Spinal cord (tissue), 10 donors: Measurements from ENCODE around the gene PHLDB2. TPM values are rescaled to one million over a fixed set of nuclear protein-coding genes. Genes with fewer than 3 reads are reported as not detected.

ENCODE experiments used
- DNase-seq, 6 donors: peaks; one replicate each; pipeline versions ENCODE4 v3.0.0 to v3.0.0-alpha.2; 2013 to 2015; ENCODE audit warnings: low spot score in 6 of 6, low read depth in 4 of 6
- H3K27ac ChIP-seq: one replicate; pipeline ENCODE4 v1.5.1; 2013; ENCODE audit warnings: low read depth, low read length, control low read depth
- H3K27me3 ChIP-seq: one replicate; pipeline ENCODE4 v1.6.1; 2013; ENCODE audit warnings: low read length; ENCODE audit not compliant: control insufficient read depth, insufficient read depth
- H3K36me3 ChIP-seq: one replicate; pipeline ENCODE4 v1.6.1; 2013; ENCODE audit warnings: low read length; ENCODE audit not compliant: control insufficient read depth, insufficient read depth
- H3K4me1 ChIP-seq: one replicate; pipeline ENCODE4 v1.6.1; 2013; ENCODE audit warnings: low read length; ENCODE audit not compliant: control insufficient read depth, insufficient read depth
- H3K4me3 ChIP-seq: one replicate; pipeline ENCODE4 v1.5.1; 2013; ENCODE audit warnings: low read depth, low read length, control low read depth
- H3K9me3 ChIP-seq: one replicate; pipeline ENCODE4 v1.6.1; 2013; ENCODE audit warnings: low read length; ENCODE audit not compliant: control insufficient read depth, insufficient read depth
- WGBS: methylation state at CpG from one replicate; pipeline ENCODE4 v1.1.5; 2013; ENCODE audit warnings: missing lambda C conversion rate; ENCODE audit not compliant: insufficient coverage; 5-methylcytosine and 5-hydroxymethylcytosine counted together
- polyA plus RNA-seq, 2 donors: library from polyadenylated mRNA; unstranded; fragments of 120-200 nt; gene quantifications; one replicate each; pipeline ENCODE4 v1.2.1, GENCODE V29; 2013; ENCODE audit not compliant: insufficient read length in 2 of 2
- total RNA-seq, 2 donors: library from RNA; depleted of rRNA in 1 of 2; stranded (reverse); fragments of 120-200 nt in 1 of 2; fragments of >200 nt in 1 of 2; gene quantifications; one replicate each; pipeline versions ENCODE4 v1.2.3 to v1.2.4, GENCODE V29; 2013 to 2014
- donor health status: healthy.

Gene PHLDB2
- total and polyA plus RNA-seq, 4 donors: 8.0 to 130 (median 31.0) TPM

DNA sequence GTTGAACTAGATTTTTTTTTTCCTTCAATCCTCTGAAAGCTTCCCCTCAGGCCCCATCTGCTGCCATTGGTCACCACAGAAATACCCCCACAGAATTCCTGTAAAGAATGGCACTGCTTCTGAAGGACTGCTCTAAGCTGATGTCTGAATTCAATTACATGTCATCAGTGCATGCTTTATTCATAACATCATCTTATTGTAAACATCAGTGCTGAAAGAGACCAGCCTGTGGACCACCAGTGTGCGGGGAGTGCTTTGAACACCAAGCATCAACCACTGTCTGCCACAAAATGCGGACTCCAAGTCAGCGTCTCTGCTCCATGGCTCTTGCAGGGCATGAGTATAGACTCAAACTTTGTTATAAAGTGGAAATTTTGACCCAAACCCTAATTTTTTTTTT is 11.6 kb downstream of the PHLDB2 start:
- DNase-seq: no peak
- Histone ChIP-seq H3K4me1 (no peaks in the 10 kb centered on the region), H3K27me3 (no peaks in the 10 kb centered on the region), H3K9me3 (no peaks in the 10 kb centered on the region), H3K27ac (no peak overlapping the region), H3K36me3 (no peaks in the 10 kb centered on the region), H3K4me3 (no peak overlapping the region)
- no CpG with 5 or more reads among the region's 3 CpGs for WGBS

DNA sequence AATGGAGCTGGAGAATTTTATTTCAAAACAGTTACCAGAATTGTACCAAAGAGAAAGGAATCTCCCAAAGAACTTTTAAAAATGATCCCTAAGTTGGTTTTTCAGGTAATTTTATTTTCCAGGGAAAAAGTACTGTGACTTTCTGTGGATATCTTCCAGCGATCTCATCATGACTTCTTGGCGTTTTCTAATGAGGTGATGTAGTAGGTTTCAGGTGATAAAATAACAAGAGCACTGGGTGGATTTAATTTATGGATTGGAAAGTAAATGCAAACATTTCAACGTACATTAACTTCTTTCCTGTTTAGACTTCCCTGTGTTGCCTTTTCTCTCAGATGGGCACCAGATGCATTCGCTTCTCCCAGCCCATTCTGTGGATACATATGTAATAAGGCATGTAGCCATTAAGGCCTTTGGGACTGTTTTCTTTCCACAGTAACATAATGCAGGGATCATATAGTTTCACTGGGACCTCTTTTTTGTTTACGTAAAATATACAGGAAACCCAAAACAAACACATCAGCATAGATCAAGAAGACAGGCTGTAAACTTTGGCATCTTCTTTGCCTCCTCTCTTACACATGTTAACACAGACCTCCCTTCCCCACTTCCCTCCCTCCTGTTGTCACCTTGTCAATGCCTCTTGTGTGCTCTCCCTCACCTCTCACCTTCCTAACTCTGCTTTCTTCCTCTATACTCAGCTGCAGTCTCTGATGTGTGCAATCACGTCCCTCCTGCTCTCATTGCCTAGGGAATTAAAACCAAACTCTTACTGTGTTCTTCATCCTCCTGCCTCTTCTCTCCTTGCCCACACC is 13.0 kb downstream of the PHLDB2 start:
- Histone ChIP-seq H3K36me3 (no peaks in the 10 kb centered on the region), H3K4me3 (no peak overlapping the region), H3K27me3 (no peaks in the 10 kb centered on the region), H3K4me1 (no peaks in the 10 kb centered on the region), H3K9me3 (no peaks in the 10 kb centered on the region), H3K27ac (no peak overlapping the region)
- peak in 1 of 6 donors; percentile 72 for DNase-seq
- 71% methylated on average over 2 of the region's 6 CpGs for WGBS

DNA sequence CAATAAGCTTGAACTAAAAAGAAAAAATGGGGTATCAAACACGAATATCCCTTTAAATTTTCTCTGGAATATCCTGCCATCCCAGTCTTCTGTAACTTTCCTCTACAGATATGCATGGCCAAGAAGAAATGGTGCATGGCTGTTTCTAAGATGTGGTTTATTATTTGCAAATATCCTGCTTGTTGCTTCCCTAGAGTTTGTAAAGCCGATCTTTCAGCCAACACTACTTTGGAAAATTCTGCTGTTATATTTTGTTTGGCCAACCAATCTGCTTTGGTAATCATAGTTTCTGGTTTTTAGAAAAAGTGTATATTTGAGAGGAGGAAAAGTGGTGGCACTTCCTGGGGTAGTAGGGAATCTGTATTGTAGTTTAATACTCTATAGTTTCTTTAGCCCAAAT is 13.9 kb downstream of the PHLDB2 start:
- Histone ChIP-seq H3K4me1 (no peaks in the 10 kb centered on the region), H3K27me3 (no peaks in the 10 kb centered on the region), H3K27ac (no peak overlapping the region), H3K36me3 (no peaks in the 10 kb centered on the region), H3K9me3 (no peaks in the 10 kb centered on the region), H3K4me3 (no peak overlapping the region)
- WGBS: 80% methylated on average over 1 of the region's 2 CpGs
- no peak for DNase-seq

DNA sequence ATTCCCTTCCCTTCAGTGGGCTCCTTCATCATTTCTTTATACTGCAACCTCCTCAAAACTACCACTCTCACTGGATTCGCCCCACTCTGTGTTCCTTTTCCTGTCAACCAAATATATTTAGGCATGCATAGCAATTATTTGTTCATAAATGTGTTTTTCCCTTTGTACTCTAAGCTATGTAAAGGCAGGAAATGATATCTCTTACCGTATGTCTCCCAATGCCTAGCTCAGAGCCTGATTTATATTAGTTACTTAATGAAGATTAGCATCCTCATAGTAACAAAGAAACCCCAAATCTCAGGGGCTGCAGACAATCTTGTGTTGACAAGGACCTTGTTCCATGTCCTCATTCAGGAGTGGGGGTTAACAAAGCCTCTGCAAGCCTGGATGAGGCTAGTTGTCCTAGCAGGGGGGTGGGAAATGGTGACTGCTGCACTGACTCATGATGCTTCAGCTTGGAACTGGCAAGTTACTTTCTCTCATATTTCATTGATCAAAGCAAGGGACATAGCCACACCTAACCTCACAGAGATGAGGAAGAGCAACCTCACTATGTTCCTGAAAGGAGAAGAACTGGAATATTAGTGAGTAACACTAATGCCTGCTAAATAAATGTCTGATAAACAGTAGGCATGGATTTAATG is 15.2 kb downstream of the PHLDB2 start:
- H3K27ac ChIP-seq: no peak overlapping the region
- H3K4me3 ChIP-seq: no peak overlapping the region
- no peaks in the 10 kb centered on the region for H3K4me1 ChIP-seq
- no peak for DNase-seq
- WGBS: no CpG with 5 or more reads among the region's 2 CpGs
- H3K36me3 ChIP-seq: no peaks in the 10 kb centered on the region
- no peaks in the 10 kb centered on the region for H3K27me3 ChIP-seq
- no peaks in the 10 kb centered on the region for H3K9me3 ChIP-seq

DNA sequence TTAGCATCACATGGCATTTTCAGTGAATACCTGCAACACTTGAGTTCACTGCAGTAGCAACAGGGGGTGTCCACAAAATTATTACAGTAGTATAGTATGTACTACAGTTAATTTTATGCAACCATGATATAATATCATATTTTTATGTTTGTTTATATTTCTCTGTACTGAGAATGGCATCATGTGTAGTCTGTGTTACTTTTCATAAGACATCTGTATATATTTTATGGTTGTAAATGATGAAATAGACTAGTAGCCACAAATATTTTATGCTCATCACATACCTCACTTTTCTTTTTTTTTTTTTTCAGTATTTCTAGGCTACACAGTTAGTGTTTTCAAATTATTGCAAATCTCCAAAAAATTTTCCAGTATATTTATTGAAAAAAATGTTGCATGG is 22.4 kb downstream of the PHLDB2 start:
- H3K36me3 ChIP-seq: no peaks in the 10 kb centered on the region
- no peak for DNase-seq
- H3K4me3 ChIP-seq: no peak overlapping the region
- H3K27me3 ChIP-seq: no peaks in the 10 kb centered on the region
- no peak overlapping the region for H3K27ac ChIP-seq
- no peaks in the 10 kb centered on the region for H3K4me1 ChIP-seq
- H3K9me3 ChIP-seq: peaks cover 3% of the 10 kb centered on the region

DNA sequence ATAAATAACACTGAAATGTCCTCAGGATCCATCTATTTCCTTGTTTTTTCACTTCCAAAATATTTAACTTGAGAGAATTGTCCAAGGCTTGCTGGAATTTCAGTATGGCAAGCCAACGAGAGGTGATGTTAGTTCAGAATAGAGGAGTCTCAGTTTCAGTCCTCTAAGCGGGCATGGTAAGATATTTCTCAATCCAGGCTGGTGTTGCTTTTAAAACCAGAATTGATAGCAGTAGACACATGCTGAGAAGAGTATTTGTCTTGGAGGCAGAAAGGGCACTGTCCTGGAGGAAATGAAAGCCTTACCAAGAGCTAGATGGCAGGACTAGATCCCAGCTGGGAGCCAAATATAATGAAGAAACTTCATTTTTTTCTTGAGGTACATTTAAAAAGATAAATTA is 23.1 kb downstream of the PHLDB2 start:
- Histone ChIP-seq H3K4me3 (no peak overlapping the region), H3K27ac (peak overlapping the region; percentile 12), H3K4me1 (no peaks in the 10 kb centered on the region), H3K27me3 (no peaks in the 10 kb centered on the region), H3K9me3 (peaks cover 3% of the 10 kb centered on the region), H3K36me3 (no peaks in the 10 kb centered on the region)
- no peak for DNase-seq
- 88% methylated on average over 2 of the region's 2 CpGs for WGBS

DNA sequence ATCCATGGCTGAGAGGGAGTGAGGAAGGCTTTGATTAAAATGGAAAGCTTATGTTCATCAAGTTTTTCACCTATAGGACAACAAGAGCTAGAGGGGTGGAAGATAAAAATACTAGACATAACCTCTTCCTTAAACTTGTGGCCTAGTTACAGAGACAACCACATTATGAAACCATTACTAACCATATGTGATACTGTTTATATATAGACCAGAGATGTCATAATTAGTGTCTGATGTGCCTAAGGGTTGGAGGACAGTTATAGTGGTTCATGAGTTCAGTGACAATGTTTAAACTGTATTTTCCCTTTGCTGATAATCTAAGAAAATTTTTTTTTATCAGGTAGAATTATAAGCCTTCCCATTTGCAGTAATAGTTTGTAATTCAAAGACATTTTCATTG is 23.7 kb downstream of the PHLDB2 start:
- H3K27ac ChIP-seq: peak overlapping the region; percentile 12
- H3K27me3 ChIP-seq: no peaks in the 10 kb centered on the region
- no peak for DNase-seq
- H3K4me3 ChIP-seq: no peak overlapping the region
- H3K9me3 ChIP-seq: peaks cover 3% of the 10 kb centered on the region
- H3K36me3 ChIP-seq: no peaks in the 10 kb centered on the region
- no peaks in the 10 kb centered on the region for H3K4me1 ChIP-seq

DNA sequence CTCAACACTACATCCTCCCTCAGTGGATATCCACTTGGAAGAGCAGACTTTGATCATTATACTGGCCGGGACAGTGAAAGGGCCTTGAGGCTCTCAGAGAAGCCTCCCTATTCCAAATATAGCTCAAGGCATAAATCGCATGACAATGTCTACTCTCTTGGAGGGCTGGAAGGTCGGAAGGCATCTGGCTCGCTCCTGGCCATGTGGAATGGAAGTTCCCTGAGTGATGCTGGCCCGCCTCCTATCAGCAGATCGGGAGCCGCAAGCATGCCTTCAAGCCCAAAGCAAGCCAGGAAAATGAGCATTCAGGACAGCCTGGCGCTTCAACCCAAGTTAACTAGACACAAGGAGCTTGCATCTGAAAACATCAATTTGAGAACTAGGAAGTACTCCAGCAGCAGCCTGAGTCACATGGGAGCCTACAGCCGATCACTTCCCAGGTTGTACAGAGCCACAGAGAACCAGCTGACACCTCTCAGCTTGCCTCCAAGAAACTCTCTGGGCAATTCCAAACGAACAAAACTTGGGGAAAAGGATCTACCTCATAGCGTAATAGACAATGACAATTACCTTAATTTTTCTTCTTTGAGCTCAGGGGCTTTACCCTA is 25.4 kb downstream of the PHLDB2 start:
- Histone ChIP-seq H3K36me3 (no peaks in the 10 kb centered on the region), H3K4me3 (no peak overlapping the region), H3K9me3 (peaks cover 3% of the 10 kb centered on the region), H3K27me3 (no peaks in the 10 kb centered on the region), H3K4me1 (no peaks in the 10 kb centered on the region), H3K27ac (no peak overlapping the region)
- DNase-seq: no peak
- WGBS: 94% methylated on average over 10 of the region's 11 CpGs

DNA sequence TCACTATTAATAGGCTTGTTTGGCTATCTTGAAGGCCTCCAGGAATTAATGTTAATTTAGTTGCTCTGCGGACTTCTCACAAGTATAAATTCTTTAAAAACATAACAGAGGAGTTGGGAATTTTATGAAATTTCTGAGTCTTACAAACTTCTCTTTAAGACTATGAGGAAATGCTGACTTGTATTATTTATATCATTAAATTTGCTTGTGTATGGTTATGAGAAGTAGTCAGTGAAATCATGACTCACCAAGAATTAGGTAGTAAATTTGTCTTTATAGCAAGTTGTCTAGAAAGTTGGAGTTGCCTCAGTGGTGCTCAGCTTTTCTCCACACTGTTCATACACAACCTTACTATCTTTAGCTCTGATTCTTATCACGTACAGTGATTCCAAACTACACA is 26.5 kb downstream of the PHLDB2 start:
- Histone ChIP-seq H3K4me1 (no peaks in the 10 kb centered on the region), H3K27ac (no peak overlapping the region), H3K27me3 (no peaks in the 10 kb centered on the region), H3K9me3 (peaks cover 3% of the 10 kb centered on the region), H3K4me3 (no peak overlapping the region), H3K36me3 (no peaks in the 10 kb centered on the region)
- no peak for DNase-seq
- no CpG with 5 or more reads among the region's 2 CpGs for WGBS
